ENCODE results near the gene PTPRD.

- TF ChIP-seq POLR2A (IDR thresholded peaks at IDR 0.05): no peak
- no peak for TF ChIP-seq CTCF (IDR thresholded peaks at IDR 0.05)
These were observed 2144.7 kb downstream of the PTPRD start for GRCh38 chr9:8468045-8468637.
